Psoas muscle (tissue), 8 donors: ENCODE results near the gene REPIN1. TPM values are rescaled to one million over a fixed set of nuclear protein-coding genes. Genes with fewer than 3 reads are reported as not detected.

Experiments used
- ATAC-seq, 4 donors: fragments of 200-7000 bp; cut with Tn5 transposase; one replicate each; pipeline ENCODE4 v1.9.1; 2020; ENCODE audit warnings: moderate library complexity in 3 of 4, mild to moderate bottlenecking in 2 of 4
- DNase-seq, 2 donors: peaks; one replicate each; pipeline ENCODE4 v3.0.0-alpha.2; 2020
- H3K27ac ChIP-seq: fragments of 200-600 bp; one replicate; pipeline ENCODE4 v1.8.0; 2022
- H3K27me3 ChIP-seq, 3 donors: fragments of 200-600 bp in 1 of 3; one replicate each; pipeline versions ENCODE4 v1.6.1 to v1.8.0; 2013 to 2022; ENCODE audit warnings: low read length in 2 of 3, mild to moderate bottlenecking in 2 of 3, moderate library complexity in 1 of 3; ENCODE audit not compliant: insufficient read depth in 3 of 3
- H3K36me3 ChIP-seq, 2 donors: fragments of 200-600 bp in 1 of 2; one replicate each; pipeline versions ENCODE4 v1.6.1 to v1.8.0; 2013 to 2022; ENCODE audit warnings: low read depth in 1 of 2, mild to moderate bottlenecking in 1 of 2, moderate library complexity in 1 of 2; ENCODE audit not compliant: insufficient read depth in 1 of 2
- H3K4me1 ChIP-seq: fragments of 200-600 bp; one replicate; pipeline ENCODE4 v1.8.0; 2022
- H3K4me3 ChIP-seq: fragments of 200-600 bp; one replicate; pipeline ENCODE4 v1.8.0; 2022; ENCODE audit warnings: mild to moderate bottlenecking
- H3K9me3 ChIP-seq: fragments of 200-600 bp; one replicate; pipeline ENCODE4 v1.8.0; 2022
- WGBS, 3 donors: extraction: QIAGEN DNeasy Blood & Tissue Kit; methylation state at CpG; one replicate each; pipeline versions ENCODE4 v1.1.6 to v1.1.7; 2013; 5-methylcytosine and 5-hydroxymethylcytosine counted together
- intact Hi-C, 2 donors: fragments of 100-400 bp; cut with DNase I; formaldehyde crosslinking; loops; one replicate each; pipeline versions ENCODE4 v1.11.0 to v1.14.2; 2022
- polyA plus RNA-seq, 3 donors: library from polyadenylated mRNA; stranded (reverse); fragments of 200-250 nt; gene quantifications; one replicate each; pipeline ENCODE4 v1.2.3, GENCODE V29; 2013
- total RNA-seq, 4 donors: library from RNA; stranded (reverse); fragmentation: NEBNext Ultra II Directional in 2 of 4; extraction: Animal tissue kit (Norgen Biotek cat#: 25700) in 2 of 4; gene quantifications; one replicate each; pipeline versions ENCODE4 v1.2.1 to v1.2.4, GENCODE V29; 2021 to 2023
- TF ChIP-seq, protein P1 (sequence below): fragments of 200-600 bp; IDR thresholded peaks from one replicate; pipeline ENCODE4 v1.8.0; 2022; ENCODE audit warnings: antibody characterized with exemption
- donor health status: healthy with polysubstance abuse.
- donor health status: DM: no; HTN: no; CAD: no; lungs with moderate emphysema.
- donor health status: Bipolar disorder and iron deficiency.
- donor health status: healthy.
- donor health status: DM: yes; HTN: yes; CAD: no.
- donor health status: DM: no; HTN: no; CAD: no.
- donor health status: DM: no; HTN: no; CAD: no.
- donor health status: DM: yes; HTN: yes; CAD: no.

REPIN1 gene
- total and polyA plus RNA-seq, 7 donors = 80.2 to 212 (median 129) TPM

DNA sequence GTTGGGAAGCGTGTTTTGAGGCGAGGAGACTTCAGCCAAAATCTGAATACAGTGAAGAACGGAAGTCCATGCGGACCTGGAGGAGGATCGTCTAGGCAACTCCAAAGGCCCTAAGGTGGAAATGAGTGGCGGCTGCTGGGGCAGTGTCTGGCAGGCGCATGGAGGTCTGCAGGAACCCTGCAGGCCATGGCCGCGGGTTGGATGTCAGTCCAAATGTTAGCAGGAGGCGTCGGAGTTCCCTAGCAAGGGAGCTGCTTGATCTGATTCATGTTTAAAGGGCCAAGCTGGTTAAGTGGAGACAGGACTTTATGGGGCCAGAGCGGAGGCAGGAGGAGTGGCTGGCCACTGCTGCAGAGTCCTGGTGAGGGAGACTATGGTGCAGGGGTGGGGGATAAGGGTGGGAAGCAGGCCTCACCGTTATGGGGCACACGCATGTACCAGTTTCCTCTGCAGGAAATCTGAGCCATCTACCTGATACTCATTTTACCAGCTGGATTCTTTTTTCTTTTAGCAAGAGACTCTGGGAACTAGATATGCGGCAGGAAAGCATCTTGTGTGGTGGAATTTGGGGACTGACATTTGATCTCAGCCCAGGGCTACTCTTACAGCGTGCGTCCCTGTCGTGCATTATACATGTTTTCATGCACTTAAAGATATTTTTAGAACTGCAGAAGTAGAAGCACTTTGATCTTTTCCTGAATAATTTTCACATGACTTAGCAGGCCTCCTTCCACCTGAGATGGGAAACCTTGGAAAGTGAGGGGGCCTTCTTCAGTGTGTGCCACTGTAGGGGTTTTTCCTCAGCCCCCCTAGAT lies 6.6 kb upstream of the REPIN1 start:
- no peaks in the 10 kb centered on the region for H3K9me3 ChIP-seq
- H3K4me1 ChIP-seq = peaks cover 29% of the 10 kb centered on the region
- intact Hi-C loops = loop anchor here in 1 of 2 donors (5.0 kb wide), 1 partner anchor 35 kb away; no protein-coding TSS in a partner anchor
- H3K36me3 ChIP-seq = no peaks in the 10 kb centered on the region
- TF ChIP-seq, protein P1, sequence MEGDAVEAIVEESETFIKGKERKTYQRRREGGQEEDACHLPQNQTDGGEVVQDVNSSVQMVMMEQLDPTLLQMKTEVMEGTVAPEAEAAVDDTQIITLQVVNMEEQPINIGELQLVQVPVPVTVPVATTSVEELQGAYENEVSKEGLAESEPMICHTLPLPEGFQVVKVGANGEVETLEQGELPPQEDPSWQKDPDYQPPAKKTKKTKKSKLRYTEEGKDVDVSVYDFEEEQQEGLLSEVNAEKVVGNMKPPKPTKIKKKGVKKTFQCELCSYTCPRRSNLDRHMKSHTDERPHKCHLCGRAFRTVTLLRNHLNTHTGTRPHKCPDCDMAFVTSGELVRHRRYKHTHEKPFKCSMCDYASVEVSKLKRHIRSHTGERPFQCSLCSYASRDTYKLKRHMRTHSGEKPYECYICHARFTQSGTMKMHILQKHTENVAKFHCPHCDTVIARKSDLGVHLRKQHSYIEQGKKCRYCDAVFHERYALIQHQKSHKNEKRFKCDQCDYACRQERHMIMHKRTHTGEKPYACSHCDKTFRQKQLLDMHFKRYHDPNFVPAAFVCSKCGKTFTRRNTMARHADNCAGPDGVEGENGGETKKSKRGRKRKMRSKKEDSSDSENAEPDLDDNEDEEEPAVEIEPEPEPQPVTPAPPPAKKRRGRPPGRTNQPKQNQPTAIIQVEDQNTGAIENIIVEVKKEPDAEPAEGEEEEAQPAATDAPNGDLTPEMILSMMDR = no peak
- H3K27me3 ChIP-seq = no peaks in the 10 kb centered on the region
- 47 to 64% (median 49%) methylated on average over 18 of the region's 18 CpGs for WGBS, 3 donors
- ATAC-seq (peak in 3 of 4 donors; percentile 45 to 47 (median 46)), DNase-seq (no peak)
- peak overlapping the region; percentile 78 for H3K27ac ChIP-seq
- H3K4me3 ChIP-seq = no peak overlapping the region

DNA sequence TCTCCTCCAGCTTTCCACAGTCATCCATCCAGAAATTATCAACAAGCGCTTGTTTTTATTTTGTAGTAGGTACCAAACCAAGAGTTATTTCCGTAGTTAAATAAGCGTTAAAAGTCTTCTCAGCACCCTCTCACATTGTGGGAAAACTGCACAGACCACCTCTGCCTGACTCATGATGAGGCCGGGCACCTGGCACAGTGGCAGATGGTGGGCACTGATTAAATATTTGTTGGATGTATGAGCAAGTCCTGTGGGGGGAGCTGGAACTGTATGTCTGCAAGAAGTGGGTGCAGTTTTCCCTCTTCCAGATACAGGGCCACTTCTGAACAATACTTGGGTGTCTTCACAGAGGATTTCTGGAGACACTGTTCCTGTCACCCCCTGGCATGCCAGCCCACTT lies 5.3 kb upstream of the REPIN1 start:
- peaks cover 37% of the 10 kb centered on the region for H3K4me1 ChIP-seq
- no peak for ATAC-seq
- intact Hi-C loops = loop anchor here in 1 of 2 donors (5.0 kb wide), 1 partner anchor 34 kb away; no protein-coding TSS in a partner anchor

DNA sequence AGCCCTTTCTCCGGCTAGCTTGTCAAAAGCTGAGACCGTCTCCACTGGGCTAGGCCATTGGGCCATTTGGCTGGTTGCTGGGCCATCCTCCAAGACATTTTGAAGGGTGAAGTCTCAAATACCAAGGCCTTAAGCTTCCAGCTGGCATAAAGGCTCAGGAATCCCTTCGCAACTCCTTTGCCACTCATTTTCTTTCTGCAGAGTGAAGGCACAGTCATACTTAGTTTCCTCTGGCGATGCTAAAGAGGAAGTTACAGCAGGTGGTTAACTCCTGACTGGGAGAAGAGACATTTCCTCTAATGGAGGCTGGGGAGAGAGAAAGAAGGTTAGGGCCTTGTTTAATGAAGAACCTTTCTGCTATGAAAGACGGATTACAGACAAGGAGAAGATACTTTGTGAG lies 4.8 kb upstream of the REPIN1 start:
- DNase-seq (no peak), ATAC-seq (peak in 3 of 4 donors; percentile 22 to 31 (median 27))
- H3K27me3 ChIP-seq = no peaks in the 10 kb centered on the region
- intact Hi-C loops = loop anchor here in 1 of 2 donors (5.0 kb wide), 1 partner anchor 33 kb away; no protein-coding TSS in a partner anchor
- peaks cover 37% of the 10 kb centered on the region for H3K4me1 ChIP-seq
- H3K36me3 ChIP-seq = no peaks in the 10 kb centered on the region
- no peaks in the 10 kb centered on the region for H3K9me3 ChIP-seq
- TF ChIP-seq, protein P1 = no peak
- 35 to 57% (median 44%) methylated on average over 5 of the region's 5 CpGs for WGBS, 3 donors
- H3K4me3 ChIP-seq = no peak overlapping the region
- peak overlapping the region; percentile 78 for H3K27ac ChIP-seq

More for the DNA sequence above, 5.3 kb upstream of the REPIN1 start:
- Histone ChIP-seq H3K27ac (peak overlapping the region; percentile 78), H3K27me3 (no peaks in the 10 kb centered on the region), H3K4me3 (no peak overlapping the region), H3K9me3 (no peaks in the 10 kb centered on the region), H3K36me3 (no peaks in the 10 kb centered on the region)
- TF ChIP-seq, protein P1 = no peak
- 88 to 93% (median 90%) methylated on average over 4 of the region's 4 CpGs for WGBS, 3 donors
- DNase-seq = no peak

- DNase-seq (no peak), ATAC-seq (no peak)
- Histone ChIP-seq H3K4me1 (peaks cover 43% of the 10 kb centered on the region), H3K27ac (peak overlapping the region; percentile 46), H3K36me3 (peaks cover 0 to 4% of the 10 kb centered on the region in 2 donors), H3K4me3 (no peak overlapping the region), H3K27me3 (no peaks in the 10 kb centered on the region), H3K9me3 (no peaks in the 10 kb centered on the region)
- 88 to 93% (median 90%) methylated on average over 10 of the region's 10 CpGs for WGBS, 3 donors
- TF ChIP-seq, protein P1 = no peak
- intact Hi-C loops = no loop called here
These were observed 3.4 kb upstream of the REPIN1 start for GRCh38 chr7:150365194-150365593.
